H1 (cell line): Measurements from ENCODE around the gene ZNF683. TPM values are rescaled to one million over a fixed set of nuclear protein-coding genes. Genes with fewer than 3 reads are reported as not detected.

Experiments
- CTCF ChIA-PET: fragments of 300-600 bp; sonication (Branson Sonifier 250); formaldehyde crosslinking; loops from one replicate; lab custom pipeline; 2021; ENCODE audit not compliant: partially characterized antibody; lab: Charles Lee
- POLR2A ChIA-PET: fragments of 300-600 bp; sonication (Branson Sonifier 250); formaldehyde crosslinking; loops from one replicate; lab custom pipeline; 2021; ENCODE audit warnings: inconsistent platforms; ENCODE audit not compliant: partially characterized antibody; lab: Charles Lee
- DNase-seq, 2 experiments: peaks; one replicate each; pipeline versions ENCODE4 v3.0.0 to v3.0.0-alpha.2; 2010 to 2022; ENCODE audit warnings: low spot score in 2 of 2, low read depth in 1 of 2, mixed read lengths in 1 of 2
- FAIRE-seq: peaks from 2 replicates; lab custom pipeline; 2011; peaks lifted over from hg19 to GRCh38; lab: Jason Lieb, UNC
- H2AFZ ChIP-seq: 2 replicates; pipeline ENCODE4 v1.8.1; 2012; ENCODE audit warnings: low read length, inconsistent platforms
- H2AK5ac ChIP-seq: 2 replicates; pipeline ENCODE4 v1.6.1; 2013; ENCODE audit warnings: low read depth, low read length
- H2BK120ac ChIP-seq: replicated peaks from 2 replicates; pipeline ENCODE3; 2013; ENCODE audit warnings: low read depth, low read length, inconsistent platforms
- H2BK12ac ChIP-seq: 2 replicates; pipeline ENCODE4 v1.6.1; 2013; ENCODE audit warnings: low read depth, low read length
- H2BK15ac ChIP-seq: 2 replicates; pipeline ENCODE4 v1.6.1; 2013; ENCODE audit warnings: low read length
- H2BK20ac ChIP-seq: 2 replicates; pipeline ENCODE4 v1.6.1; 2013; ENCODE audit warnings: low read length
- H2BK5ac ChIP-seq: 2 replicates; pipeline ENCODE4 v1.6.1; 2013; ENCODE audit warnings: low read depth, low read length
- H3K14ac ChIP-seq: 2 replicates; pipeline ENCODE4 v1.6.1; 2013; ENCODE audit warnings: inconsistent platforms; ENCODE audit not compliant: insufficient read length
- H3K18ac ChIP-seq: 2 replicates; pipeline ENCODE4 v1.6.1; 2013; ENCODE audit warnings: low read length; ENCODE audit errors: extremely low read depth
- H3K23ac ChIP-seq: 2 replicates; pipeline ENCODE4 v1.6.1; 2013; ENCODE audit warnings: inconsistent platforms; ENCODE audit not compliant: insufficient read length
- H3K23me2 ChIP-seq: 2 replicates; pipeline ENCODE4 v1.6.1; 2013; ENCODE audit warnings: low read depth, low read length
- H3K27ac ChIP-seq: 2 replicates; pipeline ENCODE4 v1.6.1; 2011; ENCODE audit warnings: low read depth, low read length, inconsistent platforms
- H3K27me3 ChIP-seq, 4 experiments: replicated peaks in 1 of 4; 1 replicate in 1 of 4; 2 replicates in 3 of 4; pipeline versions ENCODE4 v1.6.1 to v1.8.1; 2011 to 2013; ENCODE audit warnings: low read length in 3 of 4, mild to moderate bottlenecking in 3 of 4, inconsistent platforms in 2 of 4, mixed read lengths in 2 of 4, moderate library complexity in 1 of 4; ENCODE audit not compliant: control insufficient read depth in 3 of 4, insufficient read depth in 3 of 4; ENCODE audit errors: extremely low read depth in 1 of 4
- H3K36me3 ChIP-seq, 4 experiments: 2 replicates each; pipeline versions ENCODE4 v1.6.1 to v1.8.1; 2011 to 2013; ENCODE audit warnings: mild to moderate bottlenecking in 4 of 4, low read length in 3 of 4, moderate library complexity in 2 of 4, control low read depth in 1 of 4, inconsistent platforms in 1 of 4; ENCODE audit not compliant: insufficient read depth in 4 of 4, control insufficient read depth in 2 of 4
- H3K4ac ChIP-seq: replicated peaks from 2 replicates; pipeline ENCODE3; 2013; ENCODE audit warnings: low read length, low read depth, mixed read lengths, inconsistent platforms; ENCODE audit not compliant: insufficient read length
- H3K4me1 ChIP-seq, 4 experiments: replicated peaks in 1 of 4; 1 replicate in 1 of 4; 2 replicates in 3 of 4; pipeline versions ENCODE4 v1.6.1 to v1.8.1; 2011 to 2013; ENCODE audit warnings: low read length in 3 of 4, inconsistent platforms in 2 of 4, mixed read lengths in 1 of 4; ENCODE audit not compliant: insufficient read depth in 4 of 4, control insufficient read depth in 3 of 4
- H3K4me2 ChIP-seq, 2 experiments: 2 replicates each; pipeline versions ENCODE4 v1.6.1 to v1.8.1; 2011 to 2013; ENCODE audit warnings: low read depth in 2 of 2, low read length in 2 of 2, control low read depth in 1 of 2, inconsistent platforms in 1 of 2, mild to moderate bottlenecking in 1 of 2; ENCODE audit not compliant: insufficient read depth in 1 of 2
- H3K4me3 ChIP-seq, 4 experiments: fragments of 200-600, 300-600 bp in 1 of 4; sonication (generic), shearing (Covaris generic), sonication (Bioruptor Twin) in 1 of 4; 2 replicates each; pipeline versions ENCODE4 v1.5.1 to v1.8.1; 2011 to 2016; ENCODE audit warnings: low read length in 4 of 4, low read depth in 3 of 4, control low read depth in 2 of 4, inconsistent platforms in 2 of 4, mild to moderate bottlenecking in 2 of 4, mixed read lengths in 1 of 4, moderate library complexity in 1 of 4; ENCODE audit not compliant: insufficient read depth in 2 of 4; ENCODE audit errors: extremely low read depth in 1 of 4
- H3K56ac ChIP-seq: replicated peaks from 2 replicates; pipeline ENCODE3; 2013; ENCODE audit warnings: low read depth, mild to moderate bottlenecking, mixed read lengths, low read length, inconsistent platforms; ENCODE audit not compliant: insufficient read length
- H3K79me1 ChIP-seq: 2 replicates; pipeline ENCODE4 v1.6.1; 2013; ENCODE audit warnings: low read depth, low read length, control low read depth
- H3K79me2 ChIP-seq, 2 experiments: 2 replicates each; pipeline versions ENCODE4 v1.6.1 to v1.8.1; 2012 to 2013; ENCODE audit warnings: low read length in 2 of 2, mild to moderate bottlenecking in 2 of 2, inconsistent platforms in 1 of 2; ENCODE audit not compliant: insufficient read depth in 2 of 2, control insufficient read depth in 1 of 2
- H3K9ac ChIP-seq, 4 experiments: replicated peaks in 1 of 4; 1 replicate in 1 of 4; 2 replicates in 3 of 4; pipeline versions ENCODE4 v1.6.1 to v1.8.1; 2011 to 2013; ENCODE audit warnings: low read depth in 3 of 4, low read length in 3 of 4, control low read depth in 2 of 4, mild to moderate bottlenecking in 2 of 4, moderate library complexity in 2 of 4, inconsistent platforms in 1 of 4; ENCODE audit errors: extremely low read depth in 1 of 4
- H3K9me3 ChIP-seq, 2 experiments: 2 replicates each; pipeline versions ENCODE4 v1.6.1 to v1.8.1; 2012 to 2013; ENCODE audit warnings: mild to moderate bottlenecking in 2 of 2, moderate library complexity in 2 of 2, control low read depth in 1 of 2, inconsistent platforms in 1 of 2, low read depth in 1 of 2, low read length in 1 of 2, mixed read lengths in 1 of 2; ENCODE audit not compliant: insufficient read depth in 2 of 2
- H4K20me1 ChIP-seq, 2 experiments: replicated peaks in 1 of 2; 2 replicates each; pipeline versions ENCODE3 to v1.8.1; 2011 to 2013; ENCODE audit warnings: inconsistent platforms in 2 of 2, low read length in 2 of 2, mild to moderate bottlenecking in 1 of 2; ENCODE audit not compliant: insufficient read depth in 2 of 2, control insufficient read depth in 1 of 2
- H4K5ac ChIP-seq: 2 replicates; pipeline ENCODE4 v1.6.1; 2013; ENCODE audit warnings: low read length, low read depth, mixed read lengths, inconsistent platforms; ENCODE audit not compliant: insufficient read length
- H4K8ac ChIP-seq: 2 replicates; pipeline ENCODE4 v1.8.0; 2013; ENCODE audit warnings: mild to moderate bottlenecking, moderate library complexity, low read length, inconsistent platforms; ENCODE audit not compliant: insufficient read depth; ENCODE audit errors: extremely low read depth
- H4K91ac ChIP-seq: replicated peaks from 2 replicates; pipeline ENCODE3; 2013; ENCODE audit warnings: low read length, mixed read lengths, inconsistent platforms; ENCODE audit not compliant: insufficient read length
- FOSL1 ChIP-seq: IDR thresholded peaks from 2 replicates; pipeline ENCODE4 v1.6.1; 2011; ENCODE audit warnings: mild to moderate bottlenecking, low read depth, low read length, moderate library complexity; ENCODE audit not compliant: insufficient read depth
- HDAC2 ChIP-seq, 2 experiments: fragments of 300-600 bp in 1 of 2; sonication (generic) in 1 of 2; IDR thresholded peaks; 2 replicates each; pipeline ENCODE4 v1.6.1; 2011 to 2012; ENCODE audit warnings: low read depth in 2 of 2, low read length in 2 of 2, mild to moderate bottlenecking in 2 of 2, moderate library complexity in 2 of 2, borderline replicate concordance in 1 of 2, inconsistent platforms in 1 of 2
- SAP30 ChIP-seq: fragments of 300-600 bp; sonication (generic); IDR thresholded peaks from 2 replicates; pipeline ENCODE4 v1.7.1; 2012; ENCODE audit warnings: low read length, moderate library complexity, mild to moderate bottlenecking, inconsistent platforms; ENCODE audit not compliant: insufficient read depth, insufficient replicate concordance
- TAF1 ChIP-seq: IDR thresholded peaks from 2 replicates; pipeline ENCODE4 v1.6.1; 2011; ENCODE audit warnings: mild to moderate bottlenecking, low read depth, low read length
- TAF7 ChIP-seq: optimal IDR thresholded peaks from 2 replicates; pipeline ENCODE3; 2011; ENCODE audit warnings: low read depth, mild to moderate bottlenecking, inconsistent platforms, low read length, moderate library complexity, borderline replicate concordance
- TBP ChIP-seq: IDR thresholded peaks from 2 replicates; pipeline ENCODE4 v1.6.1; 2011; ENCODE audit warnings: low read depth, low read length, improper control_type of control experiment
- WGBS, 2 experiments: shearing (Covaris generic) in 1 of 2; methylation state at CpG; one replicate each; pipeline versions ENCODE4 v1.1.6 to v1.1.7; 2013 to 2015; ENCODE audit warnings: low lambda C conversion rate in 2 of 2, mixed read lengths in 2 of 2, inconsistent platforms in 1 of 2, low coverage in 1 of 2, missing lambda C conversion rate in 1 of 2; ENCODE audit not compliant: insufficient replicate concordance in 2 of 2, insufficient coverage in 1 of 2, insufficient read length in 1 of 2; ENCODE audit errors: extremely low coverage in 1 of 2, missing lambda C conversion rate in 1 of 2; 5-methylcytosine and 5-hydroxymethylcytosine counted together
- polyA plus RNA-seq, 7 experiments: library from polyadenylated mRNA; depleted of rRNA in 3 of 7; stranded (reverse) in 5 of 7; unstranded in 2 of 7; fragments of >200 nt in 5 of 7; fragments of 200-250 nt in 2 of 7; gene quantifications; 1 replicate in 5 of 7; 2 replicates in 1 of 7; 4 replicates in 1 of 7; pipeline versions ENCODE4 v1.2.1 to v1.2.3, GENCODE V29; 2011 to 2013; ENCODE audit warnings: missing spikeins in 2 of 7, mixed read lengths in 2 of 7
- total RNA-seq: library from RNA; stranded (reverse); fragmentation: NEBNext Ultra II Directional; extraction: Animal tissue kit (Norgen Biotek cat#: 25700); gene quantifications from 2 replicates; pipeline ENCODE4 v1.2.1, GENCODE V29; 2021

Gene ZNF683
- total and polyA plus RNA-seq, 2 of the 8 experiments (the other 6 are each of a cell fraction or from before 2014, with no cell fraction given) = not detected

DNA sequence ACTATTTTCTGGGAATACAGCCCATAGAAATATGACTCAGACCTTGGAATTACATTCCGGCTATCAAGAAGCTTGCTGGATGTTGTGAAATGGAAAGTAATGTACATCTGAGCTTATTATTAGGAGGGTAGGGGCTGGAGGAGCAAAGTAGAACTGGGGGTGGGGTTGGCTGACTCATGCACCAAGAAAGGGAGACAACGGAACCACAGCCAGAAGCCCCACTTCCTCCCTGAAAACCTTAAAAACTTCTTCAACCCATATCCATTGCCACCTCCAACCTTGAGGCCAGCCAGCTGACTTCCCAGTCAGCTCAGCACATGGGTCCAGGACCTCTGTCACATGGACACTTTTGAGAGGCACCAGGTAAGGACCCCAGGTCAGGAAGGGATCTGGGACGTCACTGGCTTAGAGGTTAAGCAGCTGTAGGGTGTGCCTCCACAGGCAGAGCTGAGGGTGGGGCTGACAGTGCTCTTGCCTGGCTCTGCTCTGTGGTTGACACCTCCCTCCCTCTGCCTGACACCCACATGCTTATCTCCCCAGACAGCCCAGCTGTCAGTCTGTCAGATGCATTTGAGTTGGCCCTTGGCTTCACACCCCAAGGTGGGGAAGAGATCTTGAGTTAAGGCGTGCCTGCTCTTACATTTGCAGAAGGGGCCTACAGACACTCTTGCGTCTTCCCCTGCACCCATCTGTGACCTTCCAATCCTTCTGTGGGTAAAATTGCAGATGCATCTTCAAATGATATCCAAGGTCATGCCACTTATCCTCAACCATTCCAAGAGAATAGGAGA, 5.7 kb upstream of the ZNF683 start:
- Histone ChIP-seq H2BK120ac (no peak overlapping the region), H2BK12ac (no peak overlapping the region), H3K4me1 (peaks cover 0 to 2% (median 0%) of the 10 kb centered on the region in 4 experiments; a peak in 2 of 7 replicates), H3K4ac (no peak overlapping the region), H4K91ac (no peak overlapping the region), H4K5ac (no peak overlapping the region), H2AK5ac (no peak overlapping the region; the same call in 1 of the 2 replicates), H4K20me1 (no peaks in the 10 kb centered on the region), H3K4me2 (no peak overlapping the region), H3K9ac (no peak overlapping the region), H3K56ac (no peak overlapping the region), H3K23me2 (no peaks in the 10 kb centered on the region), H2BK15ac (peak overlapping the region; percentile 21; the same call in 1 of the 2 replicates), H4K8ac (no peak overlapping the region), H3K14ac (no peak overlapping the region), H3K27ac (no peak overlapping the region), H3K27me3 (no peaks in the 10 kb centered on the region), H2BK20ac (no peak overlapping the region), H2BK5ac (no peak overlapping the region), H3K18ac (no peak overlapping the region), H3K23ac (no peak overlapping the region), H3K36me3 (no peaks in the 10 kb centered on the region), H2AFZ (no peak overlapping the region), H3K4me3 (no peak overlapping the region), H3K79me2 (no peaks in the 10 kb centered on the region), H3K79me1 (no peaks in the 10 kb centered on the region)
- ChIA-PET POLR2A (interaction anchor here (0.6 to 2.3 kb wide), 10 partner anchors 9 to 60 kb away, joined by 3 to 9 read pairs (median 3); partner anchors contain the start of genes CD52 and LIN28A), CTCF (interaction anchor here (0.7 to 7.9 kb wide), 16 partner anchors 12 to 102 kb away, joined by 3 to 79 read pairs (median 6); partner anchors contain the start of genes CRYBG2 and SH3BGRL3)
- DNase-seq (no peak), FAIRE-seq (no peak)
- 73% methylated on average over 5 of the region's 5 CpGs; no CpG with 5 or more reads in 1 of the 2 experiments for WGBS, 2 experiments
- TF ChIP-seq HDAC2 (IDR thresholded peaks at IDR 0.05; ENCODE audit: borderline replicate concordance in 1 of 2, low read depth in 2 of 2, low read length in 2 of 2) (no peak), FOSL1 (no peak), TAF1 (no peak), TAF7 (no peak), SAP30 (no peak), TBP (no peak)
- TF ChIP-seq, all 59 proteins: peak for 0
- no peaks in the 10 kb centered on the region for H3K9me3 ChIP-seq
